OCI-LY1 (cell line): ENCODE results near the gene LRRC8D.

ENCODE experiments used
- EZH2 ChIP-seq: fragments of 200-600 bp; sonication (generic), shearing (Covaris generic); IDR thresholded peaks from 2 replicates; pipeline ENCODE4 v1.8.0; 2017; ENCODE audit warnings: borderline replicate concordance, mixed run types, mild to moderate bottlenecking, antibody characterized with exemption, low read length, moderate library complexity, mixed read lengths
- TF ChIP-seq, protein P1 (sequence below): fragments of 200-600 bp; sonication (generic), shearing (Covaris generic); IDR thresholded peaks from 2 replicates; pipeline ENCODE4 v1.5.1; 2017; ENCODE audit warnings: mild to moderate bottlenecking, antibody characterized with exemption, low read length, moderate library complexity, mixed read lengths

DNA sequence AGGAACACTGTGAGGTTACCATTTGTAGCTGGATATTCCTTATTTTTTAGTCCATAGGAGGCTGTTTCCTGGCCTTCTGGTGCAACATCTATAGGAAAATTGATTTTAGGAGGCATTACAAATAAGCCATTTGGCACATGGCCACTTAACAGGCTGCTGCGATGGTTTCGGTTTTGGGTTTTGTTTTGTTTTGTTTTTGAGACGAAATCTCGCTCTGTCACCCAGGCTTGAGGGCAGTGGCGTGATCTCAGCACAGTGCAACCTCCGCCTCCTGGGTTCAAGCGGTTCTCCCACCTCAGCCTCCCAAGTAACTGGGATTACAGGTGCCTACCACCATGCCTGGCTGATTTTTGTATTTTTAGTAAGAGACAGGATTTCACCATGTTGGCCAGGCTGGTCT lies 20.1 kb upstream of the LRRC8D start:
- TF ChIP-seq EZH2, result no peak
- TF ChIP-seq, protein P1, sequence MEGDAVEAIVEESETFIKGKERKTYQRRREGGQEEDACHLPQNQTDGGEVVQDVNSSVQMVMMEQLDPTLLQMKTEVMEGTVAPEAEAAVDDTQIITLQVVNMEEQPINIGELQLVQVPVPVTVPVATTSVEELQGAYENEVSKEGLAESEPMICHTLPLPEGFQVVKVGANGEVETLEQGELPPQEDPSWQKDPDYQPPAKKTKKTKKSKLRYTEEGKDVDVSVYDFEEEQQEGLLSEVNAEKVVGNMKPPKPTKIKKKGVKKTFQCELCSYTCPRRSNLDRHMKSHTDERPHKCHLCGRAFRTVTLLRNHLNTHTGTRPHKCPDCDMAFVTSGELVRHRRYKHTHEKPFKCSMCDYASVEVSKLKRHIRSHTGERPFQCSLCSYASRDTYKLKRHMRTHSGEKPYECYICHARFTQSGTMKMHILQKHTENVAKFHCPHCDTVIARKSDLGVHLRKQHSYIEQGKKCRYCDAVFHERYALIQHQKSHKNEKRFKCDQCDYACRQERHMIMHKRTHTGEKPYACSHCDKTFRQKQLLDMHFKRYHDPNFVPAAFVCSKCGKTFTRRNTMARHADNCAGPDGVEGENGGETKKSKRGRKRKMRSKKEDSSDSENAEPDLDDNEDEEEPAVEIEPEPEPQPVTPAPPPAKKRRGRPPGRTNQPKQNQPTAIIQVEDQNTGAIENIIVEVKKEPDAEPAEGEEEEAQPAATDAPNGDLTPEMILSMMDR, result no peak
